Esophagus (tissue), 2 donors: ENCODE measurements around the gene TCERG1L. TPM values are rescaled to one million over a fixed set of nuclear protein-coding genes. Genes with fewer than 3 reads are reported as not detected.

Source experiments
- H3K27ac ChIP-seq, 2 donors: one replicate each; pipeline ENCODE4 v1.5.1; 2013; ENCODE audit warnings: low read depth in 2 of 2, mild to moderate bottlenecking in 2 of 2, inconsistent platforms in 1 of 2, low read length in 1 of 2, moderate library complexity in 1 of 2
- H3K27me3 ChIP-seq, 2 donors: one replicate each; pipeline ENCODE4 v1.6.1; 2013; ENCODE audit warnings: low read length in 2 of 2, control low read depth in 1 of 2, mild to moderate bottlenecking in 1 of 2; ENCODE audit not compliant: insufficient read depth in 2 of 2, control insufficient read depth in 1 of 2
- H3K36me3 ChIP-seq, 2 donors: one replicate each; pipeline ENCODE4 v1.6.1; 2013; ENCODE audit warnings: low read length in 1 of 2; ENCODE audit not compliant: control insufficient read depth in 2 of 2, insufficient read depth in 2 of 2
- H3K4me1 ChIP-seq, 2 donors: one replicate each; pipeline ENCODE4 v1.6.1; 2013; ENCODE audit warnings: low read length in 1 of 2; ENCODE audit not compliant: control insufficient read depth in 2 of 2, insufficient read depth in 2 of 2
- H3K4me3 ChIP-seq, 2 donors: one replicate each; pipeline ENCODE4 v1.5.1; 2013; ENCODE audit warnings: low read length in 2 of 2, mild to moderate bottlenecking in 2 of 2, low read depth in 1 of 2, moderate library complexity in 1 of 2
- H3K9me3 ChIP-seq, 2 donors: one replicate each; pipeline ENCODE4 v1.6.1; 2013; ENCODE audit warnings: mild to moderate bottlenecking in 2 of 2, low read depth in 1 of 2, low read length in 1 of 2, moderate library complexity in 1 of 2; ENCODE audit not compliant: control insufficient read depth in 2 of 2, insufficient read depth in 1 of 2
- WGBS, 2 donors: extraction: QIAGEN DNeasy Blood & Tissue Kit; methylation state at CpG; one replicate each; pipeline ENCODE4 v1.1.7; 2013; 5-methylcytosine and 5-hydroxymethylcytosine counted together
- polyA plus RNA-seq, 2 donors: library from polyadenylated mRNA; stranded (reverse); fragments of 200-250 nt; gene quantifications; one replicate each; pipeline ENCODE4 v1.2.3, GENCODE V29; 2013
- donor health status: healthy with polysubstance abuse.
- donor health status: Bipolar disorder and iron deficiency.

The TCERG1L gene
- polyA plus RNA-seq, 2 donors = 0.48 TPM; not detected in 1

- H3K27ac ChIP-seq = no peak overlapping the region
- H3K4me1 ChIP-seq = no peaks in the 10 kb centered on the region
- peaks cover 0 to 4% of the 10 kb centered on the region in 2 donors for H3K9me3 ChIP-seq
These were observed 186.6 kb downstream of the TCERG1L start for GRCh38 chr10:131124945-131125344.

DNA sequence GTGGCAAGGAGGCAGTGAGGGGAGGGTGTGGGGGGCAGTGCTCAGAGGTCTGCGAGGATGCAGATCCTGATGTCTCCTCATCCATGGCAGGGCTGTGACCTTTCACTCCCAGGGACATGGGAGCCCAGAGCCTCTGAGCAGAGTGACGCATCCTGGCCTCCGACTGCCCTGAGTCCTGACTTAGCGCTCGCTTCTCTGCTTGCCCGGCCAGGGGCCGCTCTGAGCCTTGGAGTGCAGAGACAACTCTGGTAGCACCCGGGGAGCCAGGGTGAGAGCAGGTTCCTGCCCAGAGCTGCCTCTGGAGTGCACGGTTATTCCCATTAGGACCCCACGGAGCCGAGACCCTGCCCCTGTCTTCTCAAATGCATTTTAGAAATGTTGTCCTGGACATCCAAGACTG lies 188.0 kb downstream of the TCERG1L start:
- no peak overlapping the region for H3K27ac ChIP-seq
- peaks cover 0 to 4% of the 10 kb centered on the region in 2 donors for H3K9me3 ChIP-seq
- 89 to 93% methylated on average over 11 of the region's 11 CpGs for WGBS, 2 donors
- no peaks in the 10 kb centered on the region for H3K36me3 ChIP-seq
- H3K4me3 ChIP-seq = no peak overlapping the region
- no peaks in the 10 kb centered on the region for H3K4me1 ChIP-seq
- no peaks in the 10 kb centered on the region for H3K27me3 ChIP-seq

More at GRCh38 chr10:131124945-131125344, 186.6 kb downstream of the TCERG1L start:
- Histone ChIP-seq H3K27me3 (no peaks in the 10 kb centered on the region), H3K4me3 (no peak overlapping the region), H3K36me3 (no peaks in the 10 kb centered on the region)

GRCh38 chr10:131121511-131122035 lies 189.9 kb downstream of the TCERG1L start:
- Histone ChIP-seq H3K9me3 (peaks cover 0 to 4% of the 10 kb centered on the region in 2 donors), H3K36me3 (no peaks in the 10 kb centered on the region), H3K4me1 (no peaks in the 10 kb centered on the region), H3K27ac (no peak overlapping the region), H3K4me3 (no peak overlapping the region), H3K27me3 (no peaks in the 10 kb centered on the region)
- WGBS, 2 donors = 84% methylated on average over 11 of the region's 11 CpGs

DNA sequence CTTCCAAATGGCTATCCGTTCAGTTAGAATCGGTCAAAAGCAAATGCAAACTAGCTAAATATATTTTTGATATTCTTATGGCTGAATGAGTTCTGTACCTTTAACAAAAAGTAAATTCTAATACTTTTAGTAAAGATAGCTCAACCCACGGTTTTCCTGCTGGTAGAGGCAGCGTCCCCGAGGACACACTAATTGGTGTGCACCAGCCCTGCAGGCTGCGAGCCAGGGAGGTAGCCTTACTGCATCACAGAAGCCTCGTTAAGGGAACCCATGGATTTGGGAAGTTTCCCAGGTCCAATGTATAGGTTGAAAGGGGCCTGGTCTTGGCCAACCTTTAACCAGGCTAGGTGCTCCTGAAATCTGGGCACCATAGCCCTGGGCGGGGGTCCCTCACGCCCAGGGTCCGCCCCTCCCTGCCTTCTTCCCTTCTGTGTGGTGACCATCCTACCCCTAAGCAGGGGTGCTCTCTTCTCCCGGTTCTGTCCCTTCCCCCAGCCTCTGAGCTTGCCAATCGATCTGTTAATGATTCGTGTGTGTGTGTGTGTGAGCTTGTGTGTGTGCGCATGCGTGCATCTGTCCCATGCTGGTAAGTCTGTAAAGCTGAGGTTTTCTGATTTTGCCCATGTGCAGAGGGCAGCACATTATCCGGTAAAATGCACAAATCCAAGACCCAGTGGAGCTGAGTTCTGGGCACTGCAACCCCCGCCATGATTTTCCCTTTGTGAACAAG lies 191.7 kb downstream of the TCERG1L start:
- peaks cover 0 to 2% of the 10 kb centered on the region in 2 donors for H3K9me3 ChIP-seq
- H3K4me3 ChIP-seq = no peak overlapping the region
- 77 to 79% methylated on average over 17 of the region's 17 CpGs for WGBS, 2 donors
- no peak overlapping the region for H3K27ac ChIP-seq
- H3K36me3 ChIP-seq = no peaks in the 10 kb centered on the region
- H3K4me1 ChIP-seq = no peaks in the 10 kb centered on the region
- no peaks in the 10 kb centered on the region for H3K27me3 ChIP-seq

GRCh38 chr10:131117416-131118212 lies 193.9 kb downstream of the TCERG1L start:
- Histone ChIP-seq H3K27ac (no peak overlapping the region), H3K9me3 (peaks cover 0 to 2% of the 10 kb centered on the region in 2 donors), H3K27me3 (no peaks in the 10 kb centered on the region), H3K4me3 (no peak overlapping the region), H3K4me1 (no peaks in the 10 kb centered on the region), H3K36me3 (no peaks in the 10 kb centered on the region)
- 83 to 86% methylated on average over 21 of the region's 21 CpGs for WGBS, 2 donors

DNA sequence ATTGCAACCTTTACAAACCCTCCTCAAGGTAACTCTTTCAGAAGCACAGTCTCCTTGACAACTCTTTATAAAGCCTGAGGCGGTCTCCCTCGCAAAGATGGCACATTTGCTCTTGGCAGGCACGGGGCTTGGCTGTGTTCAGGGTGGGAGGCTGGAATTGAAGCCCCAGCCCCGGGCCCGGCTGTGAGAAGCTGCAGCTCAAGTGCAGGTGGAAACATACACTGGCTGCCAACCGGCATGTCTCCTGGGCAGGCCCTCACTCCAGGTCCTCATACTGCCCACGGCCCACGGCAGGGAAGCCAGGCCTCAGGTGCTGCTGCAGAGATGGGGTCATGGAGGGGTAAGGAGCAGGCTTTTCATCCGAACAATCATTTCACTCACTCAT lies 194.5 kb downstream of the TCERG1L start:
- Histone ChIP-seq H3K27me3 (no peaks in the 10 kb centered on the region), H3K9me3 (peaks cover 0 to 2% of the 10 kb centered on the region in 2 donors), H3K4me1 (no peaks in the 10 kb centered on the region), H3K4me3 (no peak overlapping the region), H3K27ac (no peak overlapping the region), H3K36me3 (no peaks in the 10 kb centered on the region)
- 81 to 86% methylated on average over 9 of the region's 9 CpGs for WGBS, 2 donors

- no peaks in the 10 kb centered on the region for H3K36me3 ChIP-seq
- H3K4me1 ChIP-seq = no peaks in the 10 kb centered on the region
- no peaks in the 10 kb centered on the region for H3K27me3 ChIP-seq
- 88% methylated on average over 24 of the region's 24 CpGs for WGBS, 2 donors
- no peak overlapping the region for H3K27ac ChIP-seq
- peaks cover 0 to 2% of the 10 kb centered on the region in 2 donors for H3K9me3 ChIP-seq
- no peak overlapping the region for H3K4me3 ChIP-seq
These were observed 195.1 kb downstream of the TCERG1L start for GRCh38 chr10:131116216-131116990.

DNA sequence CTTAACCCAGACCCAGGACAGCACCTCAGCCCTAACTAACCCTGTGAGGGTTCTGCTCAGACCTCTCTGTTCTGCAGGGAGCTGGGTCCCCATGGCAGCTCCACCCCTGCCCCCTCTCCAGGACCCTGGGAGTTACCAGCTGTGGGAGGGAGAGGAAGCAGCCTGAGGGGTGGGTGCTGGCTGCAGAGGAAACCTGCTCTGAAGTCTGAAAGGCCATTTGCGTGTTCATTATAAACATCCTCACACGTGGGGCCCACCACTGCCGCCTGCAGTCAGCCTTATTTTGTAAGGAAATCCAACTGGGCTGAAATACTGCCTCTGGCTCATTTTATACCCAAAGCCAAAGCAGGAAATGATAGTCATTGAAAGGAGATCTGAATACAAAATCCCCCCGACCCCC lies 195.7 kb downstream of the TCERG1L start:
- Histone ChIP-seq H3K9me3 (peaks cover 0 to 2% of the 10 kb centered on the region in 2 donors), H3K4me3 (no peak overlapping the region), H3K27me3 (no peaks in the 10 kb centered on the region), H3K36me3 (no peaks in the 10 kb centered on the region), H3K27ac (no peak overlapping the region), H3K4me1 (no peaks in the 10 kb centered on the region)
- 60 to 68% methylated on average over 4 of the region's 4 CpGs for WGBS, 2 donors

GRCh38 chr10:131115321-131115720 lies 196.2 kb downstream of the TCERG1L start:
- no peaks in the 10 kb centered on the region for H3K27me3 ChIP-seq
- no peak overlapping the region for H3K4me3 ChIP-seq
- no peaks in the 10 kb centered on the region for H3K9me3 ChIP-seq
- H3K36me3 ChIP-seq = no peaks in the 10 kb centered on the region
- WGBS, 2 donors = 91 to 93% methylated on average over 14 of the region's 14 CpGs
- no peaks in the 10 kb centered on the region for H3K4me1 ChIP-seq
- no peak overlapping the region for H3K27ac ChIP-seq
